Dermis blood vessel endothelial cell (primary cell): ENCODE data around the gene FOXO6. TPM values are rescaled to one million over a fixed set of nuclear protein-coding genes. Genes with fewer than 3 reads are reported as not detected.

Experiments
- DNase-seq: peaks from one replicate; pipeline ENCODE4 v3.0.0; 2010
- total RNA-seq: library from RNA; depleted of rRNA; stranded (reverse); fragments of >200 nt; gene quantifications from 2 replicates; pipeline ENCODE4 v1.2.3, GENCODE V29; 2014

The FOXO6 gene
- total RNA-seq, 1 donor from 2014 or later = not detected

DNA sequence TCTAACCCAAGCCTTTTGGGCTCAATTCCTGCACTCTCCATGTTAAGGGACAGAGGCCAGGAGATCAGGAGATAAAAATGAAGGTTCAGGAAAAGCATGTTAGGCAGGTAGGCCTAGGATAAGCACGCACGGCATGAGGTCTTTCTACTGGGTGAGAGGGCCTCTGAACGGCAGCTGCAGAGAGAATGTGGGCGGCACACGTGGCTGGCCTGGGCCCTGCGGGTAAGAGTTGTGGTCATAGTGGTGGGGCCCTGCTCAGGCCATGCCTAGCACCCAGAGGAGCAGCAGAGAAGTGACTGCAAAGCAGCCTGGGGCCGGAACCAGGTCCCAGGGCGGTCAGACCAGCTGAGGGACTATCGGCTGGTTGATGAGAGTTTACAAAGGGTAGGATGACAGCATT is 7.5 kb upstream of the FOXO6 start:
- no peak for DNase-seq

DNA sequence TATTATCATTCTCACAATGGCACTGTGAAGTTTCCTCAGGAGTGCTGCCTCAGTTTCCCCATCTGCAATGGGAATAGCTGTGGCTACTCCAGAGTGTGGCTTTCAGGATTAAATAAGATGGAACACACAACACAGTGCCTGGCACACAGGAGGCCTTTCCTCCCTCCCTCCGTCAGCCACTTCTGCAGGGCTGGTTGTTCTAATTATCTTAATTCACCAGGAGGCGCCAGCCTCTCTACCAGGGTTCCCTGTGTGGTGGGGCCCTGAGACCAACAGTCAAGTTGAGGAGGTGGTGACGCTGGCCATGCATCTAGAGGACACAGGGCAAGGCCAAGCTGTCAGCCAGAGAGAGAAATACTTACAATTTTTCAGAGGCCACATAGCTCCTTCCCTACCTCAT is 6.3 kb upstream of the FOXO6 start:
- DNase-seq = no peak

DNA sequence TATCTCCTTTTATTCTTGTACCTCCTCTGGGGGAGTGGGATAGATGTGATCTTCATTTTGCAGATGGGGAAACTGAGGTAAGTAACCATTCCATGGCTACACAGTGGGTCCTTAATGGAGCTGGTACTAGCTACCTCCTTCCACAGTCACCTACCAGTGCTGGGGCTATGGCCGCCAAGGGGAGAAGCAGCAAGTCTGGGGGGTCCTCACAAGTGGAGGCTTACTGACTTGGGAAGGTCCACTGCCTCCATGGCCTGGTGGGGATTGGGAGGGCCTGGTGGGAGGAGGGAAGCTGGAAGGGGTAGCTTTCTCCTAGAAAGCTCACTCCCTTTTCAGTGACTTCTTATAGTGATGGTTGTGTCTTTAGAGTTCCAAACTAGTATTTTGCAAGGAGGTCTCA is 5.9 kb upstream of the FOXO6 start:
- DNase-seq = no peak

DNA sequence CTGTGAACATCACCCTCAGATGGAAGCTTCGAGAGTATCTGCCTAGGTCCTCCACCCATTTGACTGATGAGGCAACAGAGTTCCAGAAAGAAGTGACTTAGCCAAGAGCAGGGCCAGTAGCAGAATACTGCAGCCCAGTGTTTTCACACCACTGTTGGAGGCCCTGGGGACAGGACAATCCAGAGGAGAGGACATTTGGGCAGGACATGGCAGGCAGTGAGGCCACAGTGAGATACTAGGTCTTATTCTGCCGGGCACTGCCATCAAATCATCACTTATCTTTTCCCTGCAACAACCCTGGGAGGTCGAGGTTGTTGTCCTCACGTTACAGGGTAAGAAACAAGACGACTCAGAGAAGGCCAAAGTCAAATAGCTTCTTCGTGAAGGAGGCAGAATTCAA is 5.5 kb upstream of the FOXO6 start:
- no peak for DNase-seq

DNA sequence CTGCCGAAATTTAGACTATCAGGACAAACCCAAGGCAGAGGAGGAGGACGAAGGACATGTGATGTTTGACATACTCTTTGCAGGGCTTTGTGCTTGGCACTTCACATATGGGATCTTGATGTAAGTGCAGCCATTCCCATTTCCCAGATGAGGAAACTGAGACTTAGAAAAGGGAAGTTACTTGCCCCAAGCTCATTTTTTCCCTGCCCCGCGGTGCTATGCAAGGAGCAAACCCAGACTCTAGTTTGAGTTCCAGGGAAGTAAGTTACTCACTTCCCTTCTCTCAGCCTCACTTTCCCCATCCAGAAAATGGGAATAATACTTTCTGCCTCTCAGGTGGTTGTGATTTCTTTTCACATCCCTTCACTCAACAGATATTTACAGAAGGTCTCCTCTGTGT is 4.5 kb upstream of the FOXO6 start:
- DNase-seq = no peak

DNA sequence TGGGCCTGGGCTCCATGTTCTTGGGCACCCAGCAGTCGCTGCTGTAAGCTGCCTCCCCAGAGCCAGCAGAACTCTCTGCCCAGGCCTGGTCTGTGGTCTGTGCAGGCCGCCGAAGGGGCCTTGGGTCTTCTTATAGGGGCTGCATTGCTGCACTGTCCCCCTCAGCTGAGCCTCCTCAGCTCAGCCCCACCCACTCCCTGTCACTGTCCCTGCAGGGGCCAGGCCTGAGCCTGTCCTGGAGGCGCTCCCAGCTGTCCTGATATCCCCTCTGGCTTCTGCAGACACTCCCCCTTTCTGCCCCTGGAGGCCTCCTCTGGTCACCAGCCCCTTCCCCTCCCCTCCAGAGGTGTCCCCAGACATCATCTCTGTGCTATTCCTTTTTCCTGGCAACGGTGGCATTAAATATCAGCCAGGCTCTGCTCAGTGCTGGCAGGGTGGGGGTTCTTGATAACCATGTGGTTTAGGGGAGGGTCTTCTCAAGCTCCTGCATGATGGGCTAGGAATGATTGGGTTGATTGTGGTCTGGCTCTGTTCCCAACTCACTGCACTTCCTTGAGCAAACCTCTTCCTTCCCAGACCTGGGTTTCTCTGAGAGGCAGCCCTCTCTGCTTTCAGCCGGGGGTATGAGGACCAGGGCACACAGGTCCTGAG is 3.7 kb upstream of the FOXO6 start:
- DNase-seq = no peak

DNA sequence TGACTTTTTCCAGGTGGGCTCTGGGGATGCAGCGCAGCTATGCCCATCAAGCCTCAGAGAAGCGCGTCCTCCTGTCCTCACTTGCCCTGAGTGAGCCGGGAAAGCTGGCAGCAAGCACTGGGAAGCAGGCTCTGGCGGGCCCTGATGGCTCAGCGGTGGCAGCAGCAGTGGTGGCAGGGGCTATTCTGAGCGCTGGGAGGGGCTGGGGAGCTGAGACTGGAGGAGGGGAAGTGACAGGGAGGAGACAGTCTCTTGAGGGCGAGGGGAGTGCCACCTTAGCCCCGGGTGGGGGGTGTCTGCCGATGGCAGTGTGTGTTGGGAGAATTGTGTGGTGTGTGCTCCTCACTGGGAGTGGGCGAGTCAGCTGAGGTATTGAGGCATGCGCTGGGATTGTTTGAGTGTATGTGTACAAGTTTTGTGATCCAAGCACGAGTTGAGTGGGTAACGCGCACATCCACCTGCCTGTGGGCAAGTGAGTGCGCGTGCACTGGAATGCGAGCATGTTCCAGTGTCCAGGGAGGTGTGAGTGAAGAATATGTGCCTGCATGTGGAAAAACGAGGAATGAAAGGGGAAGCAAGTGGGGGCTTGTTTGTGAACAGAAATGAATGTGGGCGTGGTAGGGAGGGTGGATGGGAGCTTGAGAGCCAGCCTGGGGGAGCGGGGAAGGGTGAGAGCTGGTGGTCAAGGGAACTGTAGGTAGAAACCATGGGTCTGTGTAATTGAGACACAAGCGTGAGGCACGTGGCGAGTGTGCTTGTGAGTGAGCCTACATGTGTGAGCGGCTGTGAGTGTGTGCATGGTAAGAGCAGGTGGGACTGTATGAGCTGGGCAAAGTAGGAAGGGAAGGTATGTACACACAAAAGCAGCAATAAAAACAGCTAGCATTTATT is 2.9 kb upstream of the FOXO6 start:
- DNase-seq = no peak

DNA sequence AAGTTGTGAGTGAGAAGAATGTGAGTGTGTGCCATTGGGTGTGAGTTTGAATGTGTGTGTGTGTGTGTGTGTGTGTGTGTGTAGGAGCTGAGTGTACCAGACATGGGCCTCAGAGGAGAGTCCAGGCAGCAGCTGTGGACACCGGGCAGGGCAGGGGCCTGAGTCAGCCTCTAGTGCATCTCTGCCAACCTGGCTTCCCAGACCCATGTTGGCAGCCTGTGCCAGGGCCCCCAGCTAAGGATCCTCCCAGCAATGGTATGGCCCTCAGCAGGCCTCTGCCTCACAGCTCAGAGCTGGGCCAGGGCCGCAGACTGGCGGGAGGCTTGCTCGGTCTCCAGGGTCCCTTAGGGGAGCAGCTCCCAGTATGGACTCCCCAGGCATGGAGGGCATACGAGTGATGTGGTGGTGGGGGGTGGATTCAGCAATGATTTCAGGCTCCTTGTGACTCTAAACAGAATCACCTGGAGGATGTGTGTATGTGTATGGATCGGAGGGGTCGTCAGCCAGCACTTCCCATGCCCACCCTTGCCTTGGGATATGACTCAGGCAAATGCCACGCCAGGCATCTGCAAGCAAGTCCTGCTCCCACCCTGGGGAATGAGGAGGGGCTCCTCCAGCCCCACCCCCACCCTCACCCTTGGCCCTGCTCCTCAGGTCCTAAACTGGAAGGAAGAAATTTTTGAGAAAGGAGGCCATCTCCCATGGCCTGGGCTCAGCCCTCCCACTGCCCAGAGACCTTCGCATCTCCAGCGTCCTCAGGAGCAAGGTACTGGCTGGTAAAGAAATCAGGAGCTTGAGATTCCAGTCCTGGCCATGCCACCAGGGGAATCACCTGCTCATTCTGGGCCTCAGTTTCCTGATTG is 1.8 kb upstream of the FOXO6 start:
- DNase-seq = peak; percentile 33

DNA sequence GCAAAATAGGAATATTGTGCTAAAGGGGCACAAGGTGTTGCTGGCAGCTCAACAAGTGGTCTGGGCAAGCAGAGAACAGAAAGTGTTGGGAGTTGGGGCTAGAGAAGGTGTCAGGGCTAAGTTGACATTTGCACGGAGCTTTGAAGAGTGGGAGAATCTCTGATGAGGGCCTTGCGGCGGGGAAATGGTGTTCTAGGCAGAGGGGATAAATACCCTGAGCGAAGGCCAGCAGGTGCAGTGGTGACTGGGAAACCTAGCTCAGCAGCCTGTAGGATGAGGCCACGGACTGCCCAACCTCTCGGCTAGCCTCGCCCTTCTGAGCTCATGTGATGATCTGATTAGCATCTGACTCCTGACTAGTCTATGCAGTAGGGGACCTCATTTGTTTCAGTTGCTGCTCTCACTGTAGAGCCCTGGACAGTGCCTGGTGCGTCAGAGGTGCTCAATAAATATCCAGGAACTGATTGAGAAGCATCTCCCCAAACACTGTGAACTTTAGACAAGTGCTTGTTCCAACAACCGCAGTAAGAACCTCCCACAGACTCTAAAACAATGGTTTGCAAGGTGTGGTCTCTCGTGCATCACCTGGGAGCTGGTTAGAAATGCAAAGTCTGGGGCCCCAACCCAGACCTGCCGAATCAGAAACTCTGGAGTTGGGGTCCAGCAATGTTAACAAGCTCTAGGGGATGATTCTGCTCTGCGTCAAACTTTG is 1.0 kb upstream of the FOXO6 start:
- DNase-seq = no peak

DNA sequence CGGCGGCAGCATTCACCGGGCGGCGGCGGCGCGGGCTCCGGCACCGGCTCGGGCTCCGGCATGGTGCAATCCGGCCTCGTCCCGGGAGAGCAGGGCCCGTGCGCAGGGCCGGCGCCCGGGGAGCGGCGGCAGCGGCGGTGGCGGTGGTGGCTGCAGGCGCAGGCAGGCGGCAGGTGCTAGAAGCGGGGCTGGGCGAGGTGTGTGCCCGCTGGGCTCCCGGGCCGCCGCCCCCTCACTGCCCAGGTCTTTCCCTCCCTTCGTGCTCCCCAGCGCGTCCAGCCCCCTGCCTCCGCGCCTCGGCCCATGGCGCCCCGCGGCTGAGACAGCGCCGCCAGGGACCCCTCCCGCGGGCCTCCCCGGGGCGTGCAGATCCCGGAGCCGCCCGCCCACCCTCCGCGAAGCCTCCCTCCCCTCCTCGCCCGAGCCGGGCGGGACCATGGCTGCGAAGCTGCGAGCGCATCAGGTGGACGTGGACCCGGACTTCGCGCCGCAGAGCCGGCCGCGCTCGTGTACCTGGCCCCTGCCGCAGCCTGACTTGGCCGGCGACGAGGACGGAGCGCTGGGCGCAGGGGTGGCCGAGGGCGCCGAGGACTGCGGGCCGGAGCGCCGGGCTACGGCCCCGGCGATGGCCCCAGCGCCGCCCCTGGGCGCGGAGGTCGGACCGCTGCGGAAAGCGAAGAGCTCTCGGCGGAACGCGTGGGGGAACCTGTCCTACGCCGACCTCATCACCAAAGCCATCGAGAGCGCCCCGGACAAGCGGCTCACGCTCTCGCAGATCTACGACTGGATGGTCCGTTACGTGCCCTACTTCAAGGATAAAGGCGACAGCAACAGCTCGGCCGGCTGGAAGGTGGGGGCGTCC is 492 bp downstream of the FOXO6 start:
- DNase-seq = no peak

DNA sequence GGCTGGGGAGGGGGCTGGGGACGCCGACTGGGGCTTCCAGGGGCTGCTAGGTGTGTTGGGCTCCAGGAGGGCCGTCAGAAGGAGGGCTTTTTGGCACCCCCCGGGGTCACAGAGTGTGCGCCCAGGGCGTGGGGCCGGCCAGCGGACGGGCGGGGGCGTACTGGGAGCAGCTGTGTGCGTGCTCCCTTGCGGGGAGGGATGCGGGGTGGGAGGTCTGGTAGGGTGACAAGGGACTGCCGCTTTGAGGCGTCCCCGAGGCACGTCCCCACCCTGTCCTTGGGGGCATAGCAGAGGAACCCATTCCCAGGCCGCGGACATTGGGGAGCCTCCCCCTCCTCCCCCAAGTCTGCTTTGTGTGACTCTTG is 1.1 kb downstream of the FOXO6 start:
- no peak for DNase-seq

DNA sequence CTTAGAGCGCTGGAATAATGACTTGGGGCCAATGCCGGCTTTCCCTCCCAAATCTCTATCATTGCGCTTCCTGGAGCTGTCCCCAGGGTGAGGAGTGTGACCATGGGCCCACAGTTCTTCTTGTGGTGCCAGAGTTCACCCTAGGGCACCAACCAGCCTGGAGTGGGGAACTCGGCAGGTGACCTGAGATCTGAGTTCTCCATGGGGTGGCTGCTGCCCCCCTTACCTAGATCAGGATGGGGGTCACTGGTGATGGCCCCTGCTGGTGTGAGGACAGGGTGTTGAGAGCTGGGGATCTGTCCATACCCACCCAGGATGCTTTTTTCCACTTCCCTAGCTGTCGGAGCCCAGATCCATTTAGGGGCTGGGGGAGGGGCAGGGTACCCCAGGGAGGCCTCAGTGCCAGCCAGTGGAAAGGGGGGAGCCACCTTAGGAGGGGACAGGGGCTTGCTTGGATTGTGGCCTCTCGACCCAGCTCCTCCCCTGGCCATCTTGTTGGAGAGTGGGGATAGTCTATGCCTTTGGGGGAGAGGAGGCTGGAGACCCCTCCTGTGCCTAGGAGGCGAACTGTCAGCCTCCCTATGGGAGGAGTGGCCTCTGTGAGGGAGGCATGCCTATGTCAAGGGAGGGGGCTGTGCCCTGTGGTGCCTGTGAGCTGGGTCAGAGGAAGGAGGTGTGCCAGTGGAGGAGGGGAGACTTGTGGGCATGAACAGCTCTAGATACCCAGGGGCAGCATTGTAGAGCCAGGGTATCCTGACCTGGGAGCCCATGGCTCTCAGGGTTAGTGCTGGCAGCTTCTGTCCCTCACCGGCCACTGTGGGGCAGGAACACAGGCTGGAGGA is 1.7 kb downstream of the FOXO6 start:
- no peak for DNase-seq

DNA sequence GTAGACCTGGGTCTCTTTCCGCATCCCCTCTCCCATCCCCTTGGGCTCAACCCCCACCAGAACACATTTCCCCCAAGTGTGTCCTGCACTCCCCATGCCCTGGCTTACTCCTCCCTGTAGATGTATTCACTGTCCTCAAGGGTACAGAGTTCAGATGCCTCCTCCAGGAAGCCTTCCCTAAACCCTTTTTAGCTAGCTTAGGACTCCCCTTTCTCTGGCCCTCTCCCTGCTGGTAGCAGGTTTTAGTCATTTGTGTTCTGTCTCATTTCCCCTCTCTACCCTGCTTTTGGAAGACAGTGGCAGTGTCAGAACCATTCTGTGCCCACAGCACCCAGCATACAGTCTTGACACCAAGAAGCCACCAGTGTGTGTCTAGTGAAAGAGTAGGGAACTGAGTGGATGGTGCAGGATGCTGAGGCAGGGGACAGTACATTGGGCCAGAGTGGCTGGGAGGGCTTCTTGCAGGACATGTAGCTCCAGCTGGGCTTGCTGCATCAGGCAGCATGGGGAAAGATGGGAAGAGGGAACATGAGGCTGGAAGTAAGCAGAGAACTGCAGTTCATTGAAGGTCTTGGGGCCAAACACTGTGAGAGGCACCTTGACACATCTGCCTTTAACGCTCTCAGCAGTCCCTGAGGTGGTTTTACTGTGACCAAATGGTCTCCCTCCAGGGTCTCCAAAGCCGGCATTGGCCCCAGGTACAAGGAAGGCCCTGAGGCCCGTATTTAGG is 2.5 kb downstream of the FOXO6 start:
- DNase-seq = no peak

DNA sequence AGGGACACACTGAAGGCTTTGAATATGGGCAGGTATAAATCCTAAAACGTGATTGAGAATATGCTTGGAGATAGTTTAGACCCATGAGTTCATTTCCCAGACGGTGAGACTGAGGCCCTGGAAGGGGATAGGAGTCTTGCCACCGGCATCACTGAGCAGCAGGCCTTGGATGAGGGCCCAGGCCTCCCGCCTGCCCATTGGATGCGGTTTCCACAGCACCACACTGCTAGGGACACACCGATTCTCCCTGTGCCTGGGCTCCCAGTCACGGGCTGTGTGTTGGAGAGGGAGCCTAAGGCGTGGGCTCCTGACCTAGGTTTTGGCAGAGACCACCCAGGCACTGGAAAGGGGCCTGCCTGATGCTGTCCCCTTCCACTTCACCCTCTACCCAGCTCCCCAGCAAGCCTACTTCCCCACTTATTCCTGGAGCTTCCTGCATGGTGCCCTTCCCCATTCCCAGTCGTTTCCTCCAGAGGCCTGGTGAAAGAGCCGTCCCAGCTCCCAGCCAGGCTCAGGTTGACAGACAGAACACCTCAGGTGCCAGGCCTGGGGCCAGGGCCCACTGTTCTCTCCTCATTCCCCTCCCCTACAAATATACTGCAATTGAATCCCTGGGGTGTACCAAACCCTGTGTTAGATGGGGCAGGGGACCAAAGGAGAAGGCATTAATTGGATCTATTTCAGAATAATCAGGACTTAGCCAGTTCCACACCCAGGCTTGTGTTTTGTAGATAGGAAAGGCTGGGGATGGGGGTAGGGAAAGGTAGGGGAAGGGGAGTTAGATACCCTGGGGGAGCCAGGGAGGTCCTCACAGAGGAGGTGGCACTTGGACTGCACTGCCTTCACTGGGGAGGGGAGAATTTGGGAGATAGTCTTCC is 3.4 kb downstream of the FOXO6 start:
- no peak for DNase-seq

DNA sequence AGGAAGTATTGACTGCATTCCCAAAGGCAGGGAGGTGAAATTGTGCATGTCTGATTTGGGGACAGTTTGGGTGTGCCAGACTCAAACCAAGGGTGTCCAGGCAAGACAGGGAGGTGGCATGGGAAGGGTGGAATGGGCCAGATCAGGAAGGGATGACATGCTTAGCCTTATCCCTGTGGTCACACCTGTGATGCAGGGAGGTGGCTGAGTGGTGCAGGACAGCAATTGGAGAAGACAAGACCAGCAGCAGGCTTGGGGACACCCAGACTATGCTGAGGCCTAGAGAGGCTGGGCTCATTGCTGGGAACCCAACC is 4.0 kb downstream of the FOXO6 start:
- DNase-seq = no peak

DNA sequence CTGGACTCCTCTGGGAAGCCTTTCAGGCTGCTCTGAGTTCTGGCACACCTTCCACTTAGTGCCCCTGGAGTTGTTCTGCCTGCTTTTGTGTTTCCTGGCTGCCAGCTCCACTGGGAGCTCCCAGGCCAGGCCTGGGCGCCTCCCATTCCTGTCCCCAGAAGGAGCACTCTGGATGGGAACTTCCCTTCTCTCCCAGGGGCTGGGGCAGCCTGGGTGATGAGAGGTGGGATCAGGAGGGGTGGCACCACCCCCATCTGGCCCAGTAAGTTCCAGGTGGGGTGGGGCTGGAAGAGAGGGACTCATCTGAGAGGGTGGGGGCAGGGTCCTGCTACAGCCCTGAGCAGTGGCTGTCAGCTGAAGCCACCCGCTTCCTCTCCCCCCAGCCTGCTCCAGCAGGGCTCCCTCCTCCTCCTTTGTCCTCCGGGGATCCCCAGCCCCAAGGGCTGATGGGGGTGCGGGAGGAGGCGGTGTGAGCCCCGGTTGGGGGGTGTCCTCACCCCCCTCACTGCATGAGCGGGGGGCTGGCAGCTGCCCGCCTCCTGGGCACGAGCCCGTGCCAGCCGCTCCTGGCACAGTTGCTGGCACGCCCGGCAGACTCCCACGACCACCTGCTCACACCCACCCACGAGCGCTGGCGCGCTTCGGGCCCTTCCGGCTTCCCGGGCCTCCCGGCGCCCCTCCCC is 4.7 kb downstream of the FOXO6 start:
- no peak for DNase-seq

DNA sequence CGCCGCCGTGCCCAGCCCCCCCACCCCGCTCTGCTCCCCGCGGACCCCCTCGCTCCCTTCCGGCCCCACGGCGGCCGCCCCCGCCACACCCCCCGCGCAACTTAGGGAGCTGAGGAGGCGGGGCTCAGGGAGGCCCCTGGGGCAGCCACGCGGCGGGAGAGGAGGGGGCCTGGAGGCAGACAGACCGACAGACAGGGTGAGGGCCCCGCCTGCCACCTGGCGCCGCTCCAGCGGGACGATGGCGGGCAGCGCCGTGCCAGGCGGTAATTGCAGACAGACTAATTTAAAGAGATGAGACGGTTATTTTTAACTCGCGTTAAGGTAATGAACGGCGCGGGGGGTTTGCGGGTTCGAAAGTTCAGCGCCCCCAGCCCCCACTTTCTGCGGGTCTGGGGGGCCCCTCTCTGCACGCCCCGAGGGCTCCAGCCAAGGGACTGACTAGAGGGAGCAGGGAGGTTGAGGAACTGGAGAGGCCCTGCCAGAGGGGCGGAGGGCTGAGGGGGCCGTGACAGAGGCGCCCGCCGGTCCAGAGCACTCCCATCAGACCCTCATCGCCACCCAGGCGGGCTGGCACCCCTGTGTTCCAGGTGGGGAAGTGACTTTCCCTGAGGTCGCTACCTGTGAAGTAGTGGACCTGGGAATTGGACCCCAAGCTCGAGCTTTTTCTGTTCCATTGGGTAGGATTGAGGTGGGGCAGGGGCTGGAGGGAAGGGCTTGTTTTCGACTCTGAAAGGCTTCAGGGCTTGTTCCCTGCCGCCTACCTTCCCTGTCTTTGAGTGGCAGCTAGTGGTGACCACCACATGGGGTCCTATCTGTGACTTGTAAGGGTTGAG is 5.4 kb downstream of the FOXO6 start:
- no peak for DNase-seq

DNA sequence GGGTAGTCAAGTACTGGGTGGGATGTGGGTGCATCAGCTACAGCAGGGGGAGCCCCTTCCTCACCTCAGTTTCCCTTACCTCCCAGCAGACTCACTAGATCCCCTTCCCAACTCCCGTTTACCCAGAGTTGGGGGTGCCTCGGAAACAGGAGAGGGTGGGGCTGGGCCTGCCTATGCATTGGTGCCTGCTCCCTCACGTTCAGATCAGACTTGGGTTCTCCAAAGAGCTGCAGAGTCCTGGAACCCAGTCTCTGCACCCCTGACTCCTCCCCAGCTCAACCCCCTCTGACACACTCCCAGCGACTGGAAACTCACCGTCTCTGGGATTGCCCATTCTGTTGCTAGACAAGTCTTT is 6.0 kb downstream of the FOXO6 start:
- DNase-seq = no peak
